Kidney capillary endothelial cell (primary cell): ENCODE measurements around the gene TRPM8.

ENCODE experiments used
- DNase-seq: peaks from one replicate; pipeline ENCODE4 v3.0.0-alpha.2; 2018; ENCODE audit warnings: low spot score

TRPM8 gene

GRCh38 chr2:234047361-234047760 is 130.2 kb downstream of the TRPM8 start:
- no peak for DNase-seq

GRCh38 chr2:234048049-234048448 is 130.9 kb downstream of the TRPM8 start:
- no peak for DNase-seq

DNA sequence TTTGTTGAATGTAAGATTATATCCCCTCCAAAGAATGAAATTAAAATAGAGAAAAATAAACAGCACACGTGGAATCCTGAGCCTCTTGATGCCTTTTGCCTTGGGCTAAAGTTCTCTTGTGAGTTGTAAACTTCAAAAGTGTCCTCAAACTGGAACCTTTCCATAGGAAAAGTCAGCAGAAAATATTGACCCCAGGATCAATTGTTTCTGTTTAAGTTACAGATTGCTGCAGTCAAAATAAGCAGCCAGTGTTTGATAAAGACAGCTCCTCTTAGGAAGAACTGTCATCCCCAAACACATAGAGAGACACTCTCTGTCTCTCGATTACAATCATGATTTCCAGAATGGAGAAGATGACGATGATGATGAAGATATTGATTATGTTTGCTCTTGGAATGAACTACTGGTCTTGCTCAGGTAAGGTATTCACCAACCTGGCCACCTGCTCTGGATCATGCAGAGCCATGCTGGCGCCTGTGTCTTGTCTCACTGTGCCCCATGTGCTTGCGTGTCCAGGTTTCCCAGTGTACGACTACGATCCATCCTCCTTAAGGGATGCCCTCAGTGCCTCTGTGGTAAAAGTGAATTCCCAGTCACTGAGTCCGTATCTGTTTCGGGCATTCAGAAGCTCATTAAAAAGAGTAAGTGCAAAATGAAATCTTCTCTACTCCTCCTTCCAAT is 133.4 kb downstream of the TRPM8 start, which contains the start of gene SPP2:
Gene SPP2, plus strand, starts transcription at position 248 of the 681 bp plus-strand sequence. Its CDS starts 85 bp downstream, at position 333.
- no peak for DNase-seq

- DNase-seq: no peak
Measured at GRCh38 chr2:234051374-234052070, 134.3 kb downstream of the TRPM8 start.

GRCh38 chr2:234058881-234059280 is 141.7 kb downstream of the TRPM8 start:
- DNase-seq: no peak

- DNase-seq: no peak
Measured at GRCh38 chr2:234060236-234060635, 143.1 kb downstream of the TRPM8 start.

DNA sequence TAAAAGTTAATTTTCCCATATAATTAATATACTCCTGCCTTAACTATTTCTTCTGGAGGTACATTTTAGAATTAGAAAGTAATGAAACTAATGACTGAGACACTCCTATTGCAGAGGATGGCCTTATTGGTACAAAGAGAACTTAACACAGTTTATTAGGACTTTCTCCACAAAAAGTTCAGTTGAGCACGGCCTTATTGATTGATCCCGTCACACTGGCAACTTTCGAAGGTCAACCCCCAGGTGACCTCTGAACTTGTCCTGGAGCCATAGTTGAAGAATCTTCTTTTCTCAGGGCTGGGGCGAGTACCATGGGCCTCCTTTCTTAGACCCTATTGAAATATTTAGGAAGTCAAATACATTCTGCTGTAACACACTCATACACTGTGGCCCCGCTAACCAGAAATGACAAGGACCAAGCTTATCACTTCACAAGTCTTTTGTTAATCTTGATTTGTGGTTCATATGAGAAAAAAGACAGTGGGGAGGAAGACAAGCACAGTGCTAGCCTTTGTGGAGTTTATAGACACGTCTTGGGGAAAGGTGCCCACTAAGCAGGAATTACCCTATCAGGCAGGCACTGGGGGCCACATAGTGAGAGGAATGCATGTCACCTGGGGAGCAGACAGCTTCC is 144.6 kb downstream of the TRPM8 start:
- no peak for DNase-seq

DNA sequence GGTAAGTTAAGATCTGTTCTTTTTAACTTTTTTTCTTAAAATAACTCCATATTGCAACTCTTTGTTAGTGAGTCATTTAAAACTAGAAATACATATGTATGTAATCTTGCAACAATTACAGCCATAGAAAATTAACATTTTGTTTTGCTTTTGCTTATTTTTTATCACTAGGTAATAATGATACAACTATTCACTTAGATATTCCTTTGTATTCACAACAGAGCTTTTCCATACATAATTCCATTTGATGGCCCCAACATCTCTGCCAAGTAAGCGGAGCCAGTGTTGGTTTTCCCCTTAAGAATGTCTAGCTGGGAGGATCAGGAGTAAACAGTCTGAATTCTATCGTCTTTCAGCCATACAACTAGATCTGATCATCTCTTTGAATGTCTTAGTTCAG is 149.4 kb downstream of the TRPM8 start:
- no peak for DNase-seq
